ENCODE measurements around the gene B4GALT7.

DNA sequence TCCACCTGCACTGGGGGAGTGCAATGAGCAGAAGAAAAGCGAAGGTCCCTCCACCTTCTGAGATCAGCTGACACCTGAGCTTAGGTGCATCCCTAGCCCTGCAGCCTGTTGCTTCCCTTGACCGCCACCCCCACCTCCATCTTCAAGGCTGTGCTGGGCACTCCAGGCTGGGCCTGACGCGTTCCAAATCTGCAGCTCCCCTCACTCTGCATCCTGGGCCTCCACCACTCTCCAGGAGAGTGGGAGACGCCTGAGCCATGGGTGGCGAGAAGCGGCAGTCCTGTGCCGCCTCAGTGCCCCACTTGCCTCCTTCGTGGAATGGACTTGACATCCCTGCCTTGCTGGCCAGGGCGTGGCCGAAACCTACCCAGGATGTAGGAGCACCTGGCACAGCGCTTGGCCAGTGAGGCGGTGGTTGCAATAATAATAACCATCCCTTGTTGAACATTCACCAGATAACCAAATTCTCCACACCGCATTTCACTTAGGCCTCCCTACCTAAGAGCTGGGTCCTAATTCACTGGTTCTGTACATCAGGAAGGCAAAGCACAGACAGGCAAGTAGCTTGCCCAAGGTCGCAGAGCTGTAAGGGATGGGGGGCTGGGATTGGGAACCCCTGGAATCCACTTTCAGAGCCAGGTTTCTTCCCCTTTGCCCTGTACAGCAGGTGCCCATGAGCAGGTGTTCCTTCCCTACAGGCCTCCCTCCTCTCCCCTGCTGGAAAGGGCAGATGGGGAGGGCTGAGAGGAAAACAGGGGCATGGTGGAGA, 11.7 kb downstream of the B4GALT7 start:
- TF ChIP-seq TAF1 (IDR thresholded peaks at IDR 0.05; ENCODE audit: low read depth): no peak
- no peak for TF ChIP-seq CEBPB (IDR thresholded peaks at IDR 0.05)
- no peak for TF ChIP-seq CREB1 (IDR thresholded peaks at IDR 0.05; ENCODE audit: low read depth)
- TF ChIP-seq REST (IDR thresholded peaks at IDR 0.05; ENCODE audit: low read depth): no peak
- TF ChIP-seq EP300 (IDR thresholded peaks at IDR 0.05; ENCODE audit: borderline replicate concordance): no peak
- TF ChIP-seq, protein P1, sequence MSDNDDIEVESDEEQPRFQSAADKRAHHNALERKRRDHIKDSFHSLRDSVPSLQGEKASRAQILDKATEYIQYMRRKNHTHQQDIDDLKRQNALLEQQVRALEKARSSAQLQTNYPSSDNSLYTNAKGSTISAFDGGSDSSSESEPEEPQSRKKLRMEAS (IDR thresholded peaks at IDR 0.05): no peak
- TF ChIP-seq, protein P2, sequence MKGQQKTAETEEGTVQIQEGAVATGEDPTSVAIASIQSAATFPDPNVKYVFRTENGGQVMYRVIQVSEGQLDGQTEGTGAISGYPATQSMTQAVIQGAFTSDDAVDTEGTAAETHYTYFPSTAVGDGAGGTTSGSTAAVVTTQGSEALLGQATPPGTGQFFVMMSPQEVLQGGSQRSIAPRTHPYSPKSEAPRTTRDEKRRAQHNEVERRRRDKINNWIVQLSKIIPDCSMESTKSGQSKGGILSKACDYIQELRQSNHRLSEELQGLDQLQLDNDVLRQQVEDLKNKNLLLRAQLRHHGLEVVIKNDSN (IDR thresholded peaks at IDR 0.05): no peak
- TF ChIP-seq YY1 (IDR thresholded peaks at IDR 0.05; ENCODE audit: low read depth): no peak
- TF ChIP-seq NFIC (IDR thresholded peaks at IDR 0.05): no peak
